NCI-H1436 treated with DMSO at 0.1 percent for 48 hours (cell line): Measurements from ENCODE around the gene MAST1.
"Not testable (repeated sequence)": the region's sequence is repeated elsewhere in the genome, so short reads cannot be mapped to it uniquely, and the experiment has no call there.

ENCODE experiments used
- DNase-seq: peaks from one replicate; lab custom pipeline; 2025; lab: John Stamatoyannopoulos, UW

Gene MAST1

GRCh38 chr19:12801466-12802266, 36.6 kb upstream of the MAST1 start, which contains the start of the genes PRDX2 and THSD8:
Gene PRDX2 (minus strand): TSS chr19:12801800. CDS start chr19:12801261, 539 bp downstream.
Gene THSD8 (plus strand): TSS chr19:12802069. CDS start chr19:12802072, 3 bp downstream.
- no peak for DNase-seq

- no peak for DNase-seq
Observed at GRCh38 chr19:12802267-12803106, 35.8 kb upstream of the MAST1 start.

- no peak for DNase-seq
Observed at GRCh38 chr19:12804051-12804450, 34.3 kb upstream of the MAST1 start.

- DNase-seq: peak; percentile 63
Observed at GRCh38 chr19:12806242-12807081, 31.9 kb upstream of the MAST1 start, which contains the start of gene RNASEH2A. Gene RNASEH2A (plus strand): TSS chr19:12806584. CDS start chr19:12806674, 90 bp downstream.

GRCh38 chr19:12815088-12815487, 23.2 kb upstream of the MAST1 start:
- DNase-seq: no peak

GRCh38 chr19:12817188-12817587, 21.1 kb upstream of the MAST1 start:
- not testable (repeated sequence) for DNase-seq

GRCh38 chr19:12817810-12818209, 20.5 kb upstream of the MAST1 start:
- DNase-seq: not testable (repeated sequence)

GRCh38 chr19:12821761-12822160, 16.6 kb upstream of the MAST1 start:
- no peak for DNase-seq

GRCh38 chr19:12825254-12826131, 12.8 kb upstream of the MAST1 start:
- no peak for DNase-seq

- peak; percentile 55 for DNase-seq
Observed at GRCh38 chr19:12828494-12828893, 9.8 kb upstream of the MAST1 start.

- DNase-seq: peak; percentile 45
Observed at GRCh38 chr19:12833418-12833737, 4.9 kb upstream of the MAST1 start.

- no peak for DNase-seq
Observed at GRCh38 chr19:12833738-12834565, 4.4 kb upstream of the MAST1 start.

GRCh38 chr19:12834566-12834943, 3.8 kb upstream of the MAST1 start, which contains the start of gene RTBDN:
Gene RTBDN (minus strand): TSS chr19:12834579. CDS start chr19:12829979, 4,600 bp downstream.
- no peak for DNase-seq

GRCh38 chr19:12834976-12835757, 3.1 kb upstream of the MAST1 start:
- DNase-seq: no peak

- no peak for DNase-seq
Observed at GRCh38 chr19:12836529-12836863, 1.8 kb upstream of the MAST1 start.

- DNase-seq: no peak
Observed at GRCh38 chr19:12837225-12837624, 1.1 kb upstream of the MAST1 start.

- no peak for DNase-seq
Observed at GRCh38 chr19:12838886-12839756, 806 bp downstream of the MAST1 start.
